ENCODE data around the gene SAMD10. TPM values are rescaled to one million over a fixed set of nuclear protein-coding genes. Genes with fewer than 3 reads are reported as not detected.
A peak's percentile ranks its signal among the peaks of the same experiment; 100 is the strongest.
"Not testable (repeated sequence)": the region's sequence is repeated elsewhere in the genome, so short reads cannot be mapped to it uniquely, and the experiment has no call there.

Gene SAMD10
- total RNA-seq, 2 donors from 2014 or later = 1.1 to 1.5 TPM

- intact Hi-C loops (cut with DNase I) = no loop called here
- DNase-seq (ENCODE audit: low spot score) = no peak
Observed at GRCh38 chr20:64005394-64005793, 26.0 kb upstream of the SAMD10 start.

- no peak for DNase-seq (ENCODE audit: low spot score)
- intact Hi-C loops (cut with DNase I) = no loop called here
Observed at GRCh38 chr20:64003960-64004725, 24.7 kb upstream of the SAMD10 start.

GRCh38 chr20:64001607-64002011 is 22.2 kb upstream of the SAMD10 start:
- DNase-seq (ENCODE audit: low spot score) = no peak
- intact Hi-C loops (cut with DNase I) = no loop called here

GRCh38 chr20:64000906-64001305 is 21.5 kb upstream of the SAMD10 start:
- no peak for DNase-seq (ENCODE audit: low spot score)
- intact Hi-C loops (cut with DNase I) = no loop called here

GRCh38 chr20:63982937-63983336 is 3.5 kb upstream of the SAMD10 start:
- no peak for DNase-seq (ENCODE audit: low spot score)
- intact Hi-C loops (cut with DNase I) = no loop called here

- intact Hi-C loops (cut with DNase I) = no loop called here
- DNase-seq (ENCODE audit: low spot score) = peak; percentile 98
Observed at GRCh38 chr20:63980806-63981728, 1.6 kb upstream of the SAMD10 start, which contains the start of gene PRPF6. PRPF6 (plus strand) TSS chr20:63981132; CDS start chr20:63981246, 114 bp downstream.

- DNase-seq (ENCODE audit: low spot score) = no peak
- intact Hi-C loops (cut with DNase I) = no loop called here
Observed at GRCh38 chr20:63980317-63980805, 919 bp upstream of the SAMD10 start.

GRCh38 chr20:63979229-63979556 is 249 bp downstream of the SAMD10 start:
- DNase-seq (ENCODE audit: low spot score) = no peak
- intact Hi-C loops (cut with DNase I) = loop anchor here (10.0 kb wide), 2 partner anchors 74 to 184 kb away; no protein-coding TSS in a partner anchor

GRCh38 chr20:63978319-63979228 is 868 bp downstream of the SAMD10 start:
- DNase-seq (ENCODE audit: low spot score) = no peak
- intact Hi-C loops (cut with DNase I) = loop anchor here (10.0 kb wide), 2 partner anchors 74 to 184 kb away; no protein-coding TSS in a partner anchor

- no peak for DNase-seq (ENCODE audit: low spot score)
- intact Hi-C loops (cut with DNase I) = loop anchor here (10.0 kb wide), 2 partner anchors 73 to 183 kb away; no protein-coding TSS in a partner anchor
Observed at GRCh38 chr20:63977739-63978276, 1.6 kb downstream of the SAMD10 start.

- peak; percentile 78 for DNase-seq (ENCODE audit: low spot score)
- intact Hi-C loops (cut with DNase I) = loop anchor here (10.0 kb wide), 2 partner anchors 72 to 182 kb away; no protein-coding TSS in a partner anchor
Observed at GRCh38 chr20:63976980-63977738, 2.3 kb downstream of the SAMD10 start.

GRCh38 chr20:63976511-63976910 is 2.9 kb downstream of the SAMD10 start:
- intact Hi-C loops (cut with DNase I) = loop anchor here (10.0 kb wide), 2 partner anchors 72 to 182 kb away; no protein-coding TSS in a partner anchor
- DNase-seq (ENCODE audit: low spot score) = not testable (repeated sequence)

- intact Hi-C loops (cut with DNase I) = loop anchor here (5.0 to 10.0 kb wide), 4 partner anchors 67 to 437 kb away; partner anchors contain the start of gene PTK6 (in 1 of the 2)
- DNase-seq (ENCODE audit: low spot score) = peak; percentile 76
Observed at GRCh38 chr20:63974402-63975200, 4.8 kb downstream of the SAMD10 start.

GRCh38 chr20:63973636-63974401 is 5.6 kb downstream of the SAMD10 start:
- intact Hi-C loops (cut with DNase I) = loop anchor here (5.0 to 10.0 kb wide), 4 partner anchors 67 to 437 kb away; partner anchors contain the start of gene PTK6 (in 1 of the 2)
- DNase-seq (ENCODE audit: low spot score) = peak; percentile 96

GRCh38 chr20:63973160-63973479 is 6.3 kb downstream of the SAMD10 start:
- intact Hi-C loops (cut with DNase I) = loop anchor here (5.0 to 10.0 kb wide), 4 partner anchors 66 to 436 kb away; partner anchors contain the start of gene PTK6 (in 1 of the 2)
- DNase-seq (ENCODE audit: low spot score) = no peak
